ENCODE results near the gene SEC16A.

The SEC16A gene

GRCh38 chr9:136395020-136395340, 87.9 kb downstream of the SEC16A start:
- no peak for DNase-seq

- no peak for DNase-seq
Measured at GRCh38 chr9:136394312-136395019, 88.4 kb downstream of the SEC16A start.

- DNase-seq, result no peak
Measured at GRCh38 chr9:136393531-136393930, 89.3 kb downstream of the SEC16A start.

- DNase-seq, result no peak
Measured at GRCh38 chr9:136392538-136393449, 90.0 kb downstream of the SEC16A start.

- no peak for DNase-seq
Measured at GRCh38 chr9:136391737-136392537, 90.9 kb downstream of the SEC16A start.

Measured in CD4-positive, alpha-beta T cell treated with Interleukin-15 for 1 hour (primary cell).